ENCODE data around the gene ESM1.
"Not testable (repeated sequence)": the region's sequence is repeated elsewhere in the genome, so short reads cannot be mapped to it uniquely, and the experiment has no call there.

The ESM1 gene, protein sequence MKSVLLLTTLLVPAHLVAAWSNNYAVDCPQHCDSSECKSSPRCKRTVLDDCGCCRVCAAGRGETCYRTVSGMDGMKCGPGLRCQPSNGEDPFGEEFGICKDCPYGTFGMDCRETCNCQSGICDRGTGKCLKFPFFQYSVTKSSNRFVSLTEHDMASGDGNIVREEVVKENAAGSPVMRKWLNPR

DNA sequence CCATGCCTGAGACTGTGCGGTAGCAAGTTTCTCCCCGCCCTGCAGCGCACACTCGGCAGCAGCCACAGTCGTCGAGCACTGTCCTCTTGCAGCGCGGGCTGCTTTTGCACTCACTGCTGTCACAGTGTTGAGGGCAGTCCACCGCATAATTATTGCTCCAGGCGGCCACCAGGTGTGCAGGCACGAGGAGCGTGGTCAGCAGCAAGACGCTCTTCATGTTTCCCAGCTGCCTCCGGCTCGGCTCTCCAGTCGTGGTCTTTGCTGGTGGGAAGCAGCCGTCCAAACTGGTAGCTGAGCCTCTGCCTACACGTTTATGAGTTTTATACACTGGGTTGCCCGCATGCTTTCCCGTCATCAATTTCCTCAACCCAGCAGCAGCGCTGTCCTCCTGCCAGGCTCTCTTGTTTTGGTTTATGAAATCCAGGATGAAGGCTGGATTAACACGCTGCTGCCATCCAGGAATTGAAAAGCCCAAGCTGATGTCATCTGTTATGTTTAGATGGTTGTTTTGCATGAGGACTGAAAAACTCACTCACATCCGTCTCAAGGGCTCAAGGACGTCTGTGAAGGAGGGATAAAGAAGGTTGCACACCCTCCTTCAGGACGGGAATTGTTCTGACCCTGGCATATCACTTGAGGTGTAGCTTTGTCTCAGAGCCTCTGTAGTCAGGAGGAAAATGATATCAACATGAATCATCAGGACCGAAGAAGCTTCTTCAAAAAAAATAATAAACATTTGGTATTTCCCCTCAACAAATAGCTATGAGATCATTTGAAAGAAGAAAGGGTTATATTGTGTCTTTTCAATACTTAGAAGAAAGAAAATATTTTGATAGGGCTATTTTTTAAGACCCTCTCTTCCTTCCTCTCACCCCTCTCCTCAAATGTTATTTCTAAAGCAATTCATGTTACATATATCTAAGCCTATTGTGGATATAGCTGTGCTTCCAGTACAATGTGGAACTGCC, at the start of gene ESM1:
TSS of gene ESM1 (minus strand) at position 293 of the 968 bp plus-strand sequence. CDS start at position 217, 76 bp downstream.
- in situ Hi-C loops (cut with HindIII; ENCODE audit: low pct_ligation_motif_present, low pct_unique_long_range_greater_than_20kb, low sequenced_read_pairs) = no loop called here
- no peak for DNase-seq

DNA sequence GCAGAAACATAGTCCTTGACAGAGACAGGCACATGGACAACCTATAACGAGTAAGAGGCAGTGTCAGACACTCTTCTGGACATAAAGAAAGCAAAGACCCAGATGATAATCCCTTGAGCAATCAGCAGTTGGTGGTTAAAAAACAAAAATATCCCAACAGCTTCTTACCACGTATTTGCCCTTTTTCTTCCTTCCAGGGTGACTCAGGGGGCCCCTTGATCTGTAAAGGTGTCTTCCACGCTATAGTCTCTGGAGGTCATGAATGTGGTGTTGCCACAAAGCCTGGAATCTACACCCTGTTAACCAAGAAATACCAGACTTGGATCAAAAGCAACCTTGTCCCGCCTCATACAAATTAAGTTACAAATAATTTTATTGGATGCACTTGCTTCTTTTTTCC, 48.2 kb upstream of the ESM1 start:
- DNase-seq = no peak
- in situ Hi-C loops (cut with HindIII; ENCODE audit: low pct_ligation_motif_present, low pct_unique_long_range_greater_than_20kb, low sequenced_read_pairs) = no loop called here

DNA sequence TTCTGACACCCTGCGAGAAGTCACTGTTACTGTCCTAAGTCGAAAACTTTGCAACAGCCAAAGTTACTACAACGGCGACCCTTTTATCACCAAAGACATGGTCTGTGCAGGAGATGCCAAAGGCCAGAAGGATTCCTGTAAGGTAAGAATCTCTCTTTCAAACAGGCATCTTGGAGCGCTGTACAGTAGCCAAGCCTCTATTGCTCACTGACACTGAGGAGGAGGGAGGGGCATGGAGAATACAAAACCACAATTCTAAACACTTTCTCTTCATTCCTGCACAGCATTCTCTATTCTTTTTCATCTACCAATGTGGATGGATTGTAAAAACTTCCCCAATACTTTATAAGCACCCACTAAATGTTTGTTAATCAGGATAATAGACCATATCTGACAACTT, 46.1 kb upstream of the ESM1 start:
- in situ Hi-C loops (cut with HindIII; ENCODE audit: low pct_ligation_motif_present, low pct_unique_long_range_greater_than_20kb, low sequenced_read_pairs) = no loop called here
- DNase-seq = no peak

DNA sequence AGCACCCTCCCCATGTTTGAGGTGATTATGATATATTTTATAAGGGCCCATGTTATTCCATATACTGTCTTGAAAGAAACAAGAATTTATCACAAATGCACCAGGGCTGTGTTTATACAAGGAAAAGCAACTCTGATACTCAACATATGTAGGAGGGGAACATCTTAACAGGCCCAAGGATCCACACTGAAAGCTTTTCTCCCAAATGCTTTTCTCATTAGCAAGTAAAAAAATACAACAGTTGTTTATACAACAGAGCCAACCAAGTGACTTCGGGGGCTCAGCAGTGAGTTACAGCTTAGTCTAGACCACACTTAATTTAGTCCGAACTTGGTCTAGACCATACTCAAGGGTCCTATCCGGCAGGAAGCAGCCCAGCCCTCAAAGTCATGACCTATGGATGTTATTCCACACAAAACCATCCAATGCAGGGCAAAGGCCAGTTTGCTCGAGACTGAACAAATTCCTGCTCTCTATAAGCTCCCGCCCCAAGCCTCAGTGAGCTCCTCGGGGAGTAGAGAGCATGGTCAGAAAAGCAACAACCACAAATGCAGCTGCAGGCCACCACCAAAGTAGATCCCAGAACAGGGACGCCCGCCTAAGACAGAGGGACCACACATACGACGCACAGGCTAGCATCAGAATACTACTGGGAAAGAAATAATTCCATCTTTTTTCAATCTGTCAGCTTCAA, 45.4 kb upstream of the ESM1 start:
- DNase-seq = no peak
- in situ Hi-C loops (cut with HindIII; ENCODE audit: low pct_ligation_motif_present, low pct_unique_long_range_greater_than_20kb, low sequenced_read_pairs) = no loop called here

DNA sequence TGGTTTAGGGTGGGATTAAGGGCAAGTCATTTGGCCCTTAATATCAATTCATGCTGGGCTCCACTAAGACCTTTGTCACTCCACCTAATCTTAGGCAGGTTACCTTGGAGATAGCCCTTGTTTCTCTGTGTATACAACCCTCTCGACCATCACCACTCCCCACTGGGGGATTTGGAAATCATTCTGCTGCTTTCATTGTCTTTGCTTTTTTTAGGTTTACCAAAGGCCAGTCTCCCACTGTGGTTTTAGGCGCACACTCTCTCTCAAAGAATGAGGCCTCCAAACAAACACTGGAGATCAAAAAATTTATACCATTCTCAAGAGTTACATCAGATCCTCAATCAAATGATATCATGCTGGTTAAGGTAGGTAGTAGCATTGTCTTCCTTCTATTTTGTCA, 44.8 kb upstream of the ESM1 start:
- in situ Hi-C loops (cut with HindIII; ENCODE audit: low pct_ligation_motif_present, low pct_unique_long_range_greater_than_20kb, low sequenced_read_pairs) = no loop called here
- DNase-seq = no peak

DNA sequence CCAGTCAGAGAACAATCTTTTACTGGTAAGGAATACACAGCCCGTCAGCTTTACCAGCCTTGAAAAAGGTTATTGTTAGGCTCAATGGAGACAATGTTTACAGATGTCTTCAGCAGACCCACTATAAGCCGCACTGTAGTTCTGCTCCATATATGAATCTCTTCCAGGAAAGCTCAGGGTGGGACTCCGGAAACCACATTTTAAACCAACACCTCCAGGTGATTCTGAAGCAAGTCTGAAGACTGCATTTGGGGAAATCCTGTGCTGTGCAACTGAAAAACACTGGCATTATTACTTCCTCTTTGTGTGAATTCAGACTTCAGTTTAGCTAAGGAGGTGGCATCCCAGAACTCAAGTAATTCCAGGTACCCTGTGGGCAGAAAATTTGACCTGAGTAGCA, 42.2 kb upstream of the ESM1 start:
- in situ Hi-C loops (cut with HindIII; ENCODE audit: low pct_ligation_motif_present, low pct_unique_long_range_greater_than_20kb, low sequenced_read_pairs) = no loop called here
- no peak for DNase-seq

DNA sequence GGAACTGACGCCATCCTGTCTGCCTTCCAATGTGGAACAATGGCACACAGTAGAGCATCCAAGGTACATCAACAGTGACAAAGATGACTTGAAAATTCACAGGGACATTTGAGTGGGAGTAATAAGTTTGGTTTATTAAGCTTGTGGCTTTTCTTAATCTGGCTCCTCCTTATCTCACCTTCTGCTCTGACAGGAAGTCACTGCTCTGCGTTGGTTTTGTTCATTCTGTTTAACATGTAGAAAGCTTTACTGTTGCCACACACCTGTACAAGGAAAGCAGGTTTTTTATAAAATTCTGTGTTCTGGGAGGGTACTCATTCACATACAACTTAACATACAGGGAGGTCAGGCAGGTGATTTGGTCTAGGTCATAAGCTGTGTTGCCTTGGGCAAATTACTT, 37.1 kb upstream of the ESM1 start:
- DNase-seq = no peak
- in situ Hi-C loops (cut with HindIII; ENCODE audit: low pct_ligation_motif_present, low pct_unique_long_range_greater_than_20kb, low sequenced_read_pairs) = no loop called here

DNA sequence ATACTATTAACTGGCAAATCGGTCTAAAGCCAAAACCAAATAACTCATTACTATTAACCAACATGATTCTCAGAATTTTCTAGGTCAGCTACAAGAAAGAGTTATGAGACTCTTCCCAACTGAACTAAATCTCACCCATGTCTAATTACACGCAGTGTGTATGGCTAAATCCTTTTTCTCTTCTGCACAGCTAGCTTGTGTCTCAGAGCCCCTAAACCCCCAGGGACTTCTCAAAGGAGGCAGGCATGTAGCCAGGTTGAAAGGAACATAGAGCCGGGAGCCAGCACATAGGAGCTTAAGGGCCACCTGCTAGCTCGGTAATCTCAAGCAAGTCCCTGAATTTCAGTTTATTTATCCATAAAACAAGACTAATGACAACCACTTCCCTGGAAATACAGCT, 36.4 kb upstream of the ESM1 start:
- in situ Hi-C loops (cut with HindIII; ENCODE audit: low pct_ligation_motif_present, low pct_unique_long_range_greater_than_20kb, low sequenced_read_pairs) = no loop called here
- no peak for DNase-seq

DNA sequence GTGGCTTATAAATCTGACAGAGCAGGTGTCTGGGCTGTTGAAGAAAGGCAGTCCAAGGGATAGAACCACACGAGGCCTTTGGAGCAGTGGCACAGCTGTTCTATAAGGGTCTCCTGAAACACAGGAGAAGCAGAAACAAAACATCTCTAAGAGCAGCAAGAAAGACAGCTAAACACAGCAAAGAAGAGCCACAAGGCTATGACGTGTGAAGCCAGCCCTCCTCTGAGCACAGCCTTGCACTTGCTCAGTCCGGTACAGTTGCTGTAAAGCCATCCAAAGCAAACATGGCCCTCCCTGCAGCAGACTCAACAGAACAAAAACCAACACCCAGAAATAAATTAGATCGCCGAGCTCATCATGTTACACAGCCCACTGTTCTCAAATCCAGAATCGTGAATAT, 36.0 kb upstream of the ESM1 start:
- no peak for DNase-seq
- in situ Hi-C loops (cut with HindIII; ENCODE audit: low pct_ligation_motif_present, low pct_unique_long_range_greater_than_20kb, low sequenced_read_pairs) = no loop called here

DNA sequence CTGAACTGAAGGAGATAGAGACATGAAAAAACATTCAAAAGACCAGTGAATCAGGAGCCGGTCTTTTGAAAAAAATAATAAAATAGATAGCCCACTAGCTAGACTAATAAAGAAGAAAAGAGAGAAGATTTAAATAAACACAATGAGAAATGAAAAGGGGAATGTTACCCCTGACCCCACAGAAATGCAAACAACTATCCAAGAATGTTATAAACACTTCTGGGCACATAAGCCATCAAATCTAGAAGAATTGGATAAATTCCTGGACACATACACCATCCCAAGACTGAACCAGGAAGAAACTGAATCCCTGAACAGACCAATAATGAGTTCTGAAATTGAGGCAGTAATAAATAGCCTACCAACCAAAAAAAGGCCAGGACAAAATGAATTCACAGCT, 24.8 kb upstream of the ESM1 start:
- in situ Hi-C loops (cut with HindIII; ENCODE audit: low pct_ligation_motif_present, low pct_unique_long_range_greater_than_20kb, low sequenced_read_pairs); DNase-seq: not testable (repeated sequence)

DNA sequence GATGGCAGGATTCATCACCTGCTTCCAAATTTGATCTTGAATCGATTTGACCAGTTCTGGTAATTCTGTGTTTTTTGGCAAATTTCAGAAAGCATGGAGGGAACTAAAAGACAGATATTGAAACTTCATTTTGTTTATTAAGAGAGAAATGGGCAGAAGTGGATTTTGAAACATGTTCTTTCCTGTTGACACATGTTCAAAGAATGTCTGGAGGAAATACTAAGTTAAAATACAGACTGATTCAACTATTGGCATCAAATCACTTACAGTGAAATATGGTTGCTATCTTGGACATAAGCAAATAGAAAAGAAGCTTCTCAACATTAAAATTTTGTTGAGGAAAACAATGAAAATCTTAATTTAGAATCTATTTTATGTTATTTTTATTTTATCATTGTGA, 19.3 kb upstream of the ESM1 start:
- DNase-seq = no peak

DNA sequence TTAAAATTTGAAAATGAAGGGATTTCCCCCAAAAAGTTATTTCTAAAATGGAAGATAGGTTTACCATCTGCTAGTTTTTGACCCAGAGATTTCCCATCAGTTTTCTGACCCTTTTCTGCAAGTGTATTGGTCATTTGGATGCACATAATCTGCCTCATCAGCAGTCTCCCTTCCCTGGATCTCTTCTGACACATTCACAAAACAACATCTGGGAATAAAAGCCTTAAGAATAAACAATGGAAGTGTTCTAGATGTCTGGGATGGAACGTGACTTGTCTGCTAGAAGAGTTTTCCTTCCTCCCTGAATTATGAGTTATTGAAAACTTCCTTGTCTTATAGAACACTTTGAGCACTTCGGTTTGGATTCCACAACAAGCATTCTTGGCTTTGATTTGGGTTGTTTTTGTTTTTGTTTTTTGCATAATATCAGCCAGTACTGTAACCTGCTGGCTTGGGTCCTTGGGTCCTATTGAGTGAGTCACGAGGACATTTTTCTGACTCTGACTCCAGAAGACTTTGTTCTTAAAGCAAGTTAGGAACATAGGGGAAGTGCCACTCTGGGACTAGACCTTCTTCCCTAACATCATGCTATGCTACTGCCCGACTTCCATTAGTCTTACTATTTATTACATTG, 18.2 kb upstream of the ESM1 start:
- no peak for DNase-seq

More for the DNA sequence above, 19.3 kb upstream of the ESM1 start:
- in situ Hi-C loops (cut with HindIII; ENCODE audit: low pct_ligation_motif_present, low pct_unique_long_range_greater_than_20kb, low sequenced_read_pairs) = no loop called here

DNA sequence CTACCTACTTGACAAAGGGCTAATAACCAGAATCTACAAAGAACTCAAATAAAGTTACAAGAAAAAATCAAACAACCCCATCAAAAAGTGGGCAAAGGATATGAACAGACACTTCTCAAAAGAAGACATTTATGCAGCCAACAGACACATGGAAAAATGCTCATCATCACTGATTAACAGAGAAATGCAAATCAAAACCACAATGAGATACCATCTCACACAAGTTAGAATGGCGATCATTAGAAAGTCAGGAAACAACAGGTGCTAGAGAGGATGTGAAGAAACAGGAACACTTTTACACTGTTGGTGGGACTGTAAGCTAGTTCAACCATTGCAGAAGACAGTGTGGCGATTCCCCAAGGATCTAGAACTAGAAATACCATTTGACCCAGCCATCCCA, 16.8 kb upstream of the ESM1 start:
- DNase-seq; in situ Hi-C loops (cut with HindIII; ENCODE audit: low pct_ligation_motif_present, low pct_unique_long_range_greater_than_20kb, low sequenced_read_pairs): not testable (repeated sequence)

More for the DNA sequence above, 18.2 kb upstream of the ESM1 start:
- in situ Hi-C loops (cut with HindIII; ENCODE audit: low pct_ligation_motif_present, low pct_unique_long_range_greater_than_20kb, low sequenced_read_pairs) = no loop called here

DNA sequence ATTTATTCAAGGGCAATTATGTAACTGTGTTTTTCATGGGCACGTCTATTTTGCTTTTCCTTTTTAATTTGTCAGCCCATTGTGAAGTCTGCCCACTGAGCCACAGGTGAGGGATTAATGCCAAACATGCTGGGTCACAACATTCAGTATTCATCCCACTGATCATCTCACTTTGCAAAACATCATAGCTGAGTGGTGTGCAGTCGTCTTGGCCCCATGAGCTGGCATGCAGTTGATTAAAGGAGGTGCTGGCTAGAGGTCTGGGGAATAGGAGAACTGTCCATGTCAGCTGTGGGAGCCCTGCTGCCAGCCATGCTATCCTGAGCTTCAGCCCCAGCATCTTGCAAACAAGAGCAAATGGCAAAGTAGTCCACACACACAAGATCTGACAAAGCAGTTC, 11.7 kb upstream of the ESM1 start:
- no peak for DNase-seq
- in situ Hi-C loops (cut with HindIII; ENCODE audit: low pct_ligation_motif_present, low pct_unique_long_range_greater_than_20kb, low sequenced_read_pairs) = no loop called here

DNA sequence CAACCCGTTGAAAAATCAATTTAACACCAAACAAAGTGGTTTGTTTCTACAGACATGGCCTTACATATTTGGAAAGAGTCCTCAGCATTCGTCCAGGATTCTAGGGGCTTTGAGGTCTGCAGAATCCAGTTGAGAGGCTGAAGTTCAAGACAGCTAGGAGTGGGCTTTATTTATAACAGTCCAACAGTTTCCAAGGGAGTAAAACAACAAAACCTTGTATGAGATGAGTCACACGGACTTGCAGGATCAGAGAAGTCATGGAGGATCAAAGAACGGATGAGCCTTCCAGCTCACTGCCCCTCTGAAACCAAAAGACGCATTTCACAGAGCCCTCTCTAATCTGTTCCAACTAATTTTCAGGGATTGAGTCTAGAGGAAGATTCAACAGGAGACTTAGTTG, 11.1 kb upstream of the ESM1 start:
- in situ Hi-C loops (cut with HindIII; ENCODE audit: low pct_ligation_motif_present, low pct_unique_long_range_greater_than_20kb, low sequenced_read_pairs) = no loop called here
- DNase-seq = no peak

DNA sequence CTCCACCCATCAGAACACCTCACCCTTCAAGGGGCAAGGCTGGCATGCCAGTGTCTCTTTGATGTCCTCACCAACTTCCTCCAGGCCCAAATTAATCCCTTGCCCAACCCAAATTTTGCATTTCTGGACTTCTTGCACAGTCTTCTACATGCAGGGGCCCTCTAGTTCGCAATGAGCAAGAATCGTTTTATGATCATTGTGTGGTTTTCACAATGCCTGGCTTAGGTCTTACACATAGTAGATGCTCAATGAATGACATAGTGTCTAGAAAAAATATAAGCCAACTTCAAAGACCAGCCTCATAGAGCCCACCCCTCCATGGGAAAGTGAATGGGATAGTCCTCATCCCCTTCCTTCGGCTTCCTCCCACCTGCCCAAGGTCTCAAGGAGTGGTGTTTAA, 9.8 kb upstream of the ESM1 start:
- in situ Hi-C loops (cut with HindIII; ENCODE audit: low pct_ligation_motif_present, low pct_unique_long_range_greater_than_20kb, low sequenced_read_pairs) = no loop called here
- no peak for DNase-seq

DNA sequence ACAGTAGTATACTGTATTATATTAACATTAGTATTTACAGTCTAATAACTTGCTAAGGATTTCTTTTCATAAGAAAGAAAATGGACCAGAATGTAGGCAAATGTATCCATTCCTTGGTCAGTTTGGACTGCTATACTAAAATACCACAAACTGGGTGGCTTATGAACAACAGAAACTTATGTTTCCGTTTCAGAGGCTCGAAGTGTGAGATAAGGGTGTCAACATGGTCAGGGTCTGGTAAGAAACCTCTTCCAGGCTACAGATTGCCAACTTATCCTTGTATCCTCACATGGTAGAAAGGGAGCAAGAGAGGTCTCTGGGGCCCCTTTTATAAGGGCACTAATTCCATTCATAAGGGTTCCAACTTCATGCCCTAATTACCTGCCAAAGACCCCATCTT, 9.2 kb upstream of the ESM1 start:
- no peak for DNase-seq
- in situ Hi-C loops (cut with HindIII; ENCODE audit: low pct_ligation_motif_present, low pct_unique_long_range_greater_than_20kb, low sequenced_read_pairs) = no loop called here

DNA sequence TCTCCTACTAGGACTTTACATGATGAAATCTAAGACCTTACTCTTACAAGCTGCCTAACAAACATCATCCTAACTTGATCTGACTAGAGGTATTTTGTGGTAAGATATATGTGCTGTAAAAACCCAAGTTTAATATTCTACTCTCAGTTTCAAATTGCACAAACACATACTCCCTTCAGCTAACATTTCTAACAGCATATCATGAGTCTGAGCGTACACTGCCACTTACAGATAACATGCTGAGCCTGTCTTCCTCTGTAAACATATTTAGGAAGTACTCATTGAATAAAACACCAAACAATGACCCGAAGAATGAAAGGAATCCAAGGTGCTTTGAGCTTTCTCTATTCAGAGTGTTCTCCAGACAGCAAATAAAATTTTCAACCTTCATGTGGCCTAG, 7.9 kb upstream of the ESM1 start:
- no peak for DNase-seq
- in situ Hi-C loops (cut with HindIII; ENCODE audit: low pct_ligation_motif_present, low pct_unique_long_range_greater_than_20kb, low sequenced_read_pairs) = no loop called here

DNA sequence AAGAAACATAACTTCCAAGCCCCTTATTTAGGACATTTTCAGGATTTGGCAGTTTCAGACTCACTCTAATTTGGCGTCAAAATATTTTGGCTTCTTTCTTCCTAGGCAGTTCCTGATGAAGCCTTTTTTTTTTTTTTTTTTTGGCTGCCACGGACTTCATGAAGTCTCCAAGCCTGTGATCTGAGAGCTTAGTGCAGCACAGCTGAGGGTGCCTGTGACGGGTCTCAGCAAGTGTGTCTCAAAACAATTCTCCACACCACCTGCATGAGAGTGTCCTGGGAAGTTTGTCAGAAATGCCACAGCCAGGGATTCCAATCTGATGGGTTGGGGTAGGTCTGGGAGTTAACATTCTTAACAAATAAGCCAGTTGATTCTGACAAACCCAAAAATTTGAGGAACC, 6.0 kb upstream of the ESM1 start:
- DNase-seq = no peak
- in situ Hi-C loops (cut with HindIII; ENCODE audit: low pct_ligation_motif_present, low pct_unique_long_range_greater_than_20kb, low sequenced_read_pairs) = no loop called here
